HuH-7 (cell line): ENCODE data around the gene CTSD.

ENCODE experiments used
- DNase-seq: peaks from one replicate; pipeline ENCODE4 v3.0.0; 2011; ENCODE audit warnings: low spot score

CTSD gene

GRCh38 chr11:1782831-1783724 lies 19.4 kb upstream of the CTSD start:
- DNase-seq, result no peak

GRCh38 chr11:1782031-1782590 lies 18.4 kb upstream of the CTSD start:
- no peak for DNase-seq

GRCh38 chr11:1781593-1781975 lies 17.9 kb upstream of the CTSD start:
- DNase-seq, result no peak

- DNase-seq, result no peak
Measured at GRCh38 chr11:1780700-1781592, 17.2 kb upstream of the CTSD start.

- no peak for DNase-seq
Measured at GRCh38 chr11:1779806-1780699, 16.3 kb upstream of the CTSD start.

- DNase-seq, result no peak
Measured at GRCh38 chr11:1779034-1779805, 15.5 kb upstream of the CTSD start.

GRCh38 chr11:1778141-1778911 lies 14.6 kb upstream of the CTSD start:
- no peak for DNase-seq

- DNase-seq, result no peak
Measured at GRCh38 chr11:1777737-1778136, 14.0 kb upstream of the CTSD start.

- no peak for DNase-seq
Measured at GRCh38 chr11:1776944-1777715, 13.4 kb upstream of the CTSD start.

- no peak for DNase-seq
Measured at GRCh38 chr11:1776331-1776851, 12.7 kb upstream of the CTSD start.

GRCh38 chr11:1774886-1775285 lies 11.2 kb upstream of the CTSD start:
- no peak for DNase-seq

- DNase-seq, result no peak
Measured at GRCh38 chr11:1773994-1774550, 10.3 kb upstream of the CTSD start.

GRCh38 chr11:1773131-1773993 lies 9.6 kb upstream of the CTSD start:
- DNase-seq, result no peak

- DNase-seq, result no peak
Measured at GRCh38 chr11:1772270-1773130, 8.8 kb upstream of the CTSD start.

GRCh38 chr11:1771700-1772099 lies 8.0 kb upstream of the CTSD start:
- DNase-seq, result no peak

- DNase-seq, result no peak
Measured at GRCh38 chr11:1771273-1771672, 7.5 kb upstream of the CTSD start.

GRCh38 chr11:1770528-1770927 lies 6.8 kb upstream of the CTSD start:
- DNase-seq, result no peak
